Mucosa of descending colon (tissue), 3 donors: ENCODE measurements around the gene CYP2F1. TPM values are rescaled to one million over a fixed set of nuclear protein-coding genes. Genes with fewer than 3 reads are reported as not detected.

ENCODE experiments used
- ATAC-seq: fragments of 200-7000 bp; cut with Tn5 transposase; one replicate; pipeline ENCODE4 v1.9.1; 2020; ENCODE audit warnings: mild to moderate bottlenecking, moderate library complexity
- DNase-seq, 3 donors: peaks; one replicate each; pipeline ENCODE4 v3.0.0-alpha.2; 2020
- H3K36me3 ChIP-seq: fragments of 200-600 bp; one replicate; pipeline ENCODE4 v1.8.0; 2021; ENCODE audit warnings: low read depth, mild to moderate bottlenecking
- H3K4me1 ChIP-seq: fragments of 200-600 bp; one replicate; pipeline ENCODE4 v1.8.0; 2021; ENCODE audit warnings: low read depth, mild to moderate bottlenecking
- H3K4me3 ChIP-seq: fragments of 200-600 bp; one replicate; pipeline ENCODE4 v1.8.0; 2021; ENCODE audit warnings: mild to moderate bottlenecking
- H3K9me3 ChIP-seq: fragments of 200-600 bp; one replicate; pipeline ENCODE4 v1.8.0; 2021; ENCODE audit warnings: mild to moderate bottlenecking
- CTCF ChIP-seq: fragments of 200-600 bp; IDR thresholded peaks from one replicate; pipeline ENCODE4 v1.8.0; 2022; ENCODE audit warnings: antibody characterized with exemption, mild to moderate bottlenecking
- intact Hi-C, 2 donors: fragments of 100-400 bp; cut with DNase I in 1 of 2; cut with micrococcal nuclease in 1 of 2; formaldehyde crosslinking; loops; one replicate each; pipeline versions ENCODE4 v1.11.0 to v1.11.1; 2022; cut with DNase I, micrococcal nuclease
- total RNA-seq, 3 donors: library from RNA; stranded (reverse); fragmentation: NEBNext Ultra II Directional in 2 of 3; extraction: Animal tissue kit (Norgen Biotek cat#: 25700) in 2 of 3; gene quantifications; one replicate each; pipeline versions ENCODE4 v1.2.1 to v1.2.4, GENCODE V29; 2021 to 2023
- donor health status: DM: no; HTN: no; CAD: no; lungs with moderate emphysema.
- donor health status: DM: no; HTN: no; CAD: no.
- donor health status: DM: no; HTN: yes; CAD: no.

Gene CYP2F1
- total RNA-seq, 3 donors from 2014 or later = not detected

DNA sequence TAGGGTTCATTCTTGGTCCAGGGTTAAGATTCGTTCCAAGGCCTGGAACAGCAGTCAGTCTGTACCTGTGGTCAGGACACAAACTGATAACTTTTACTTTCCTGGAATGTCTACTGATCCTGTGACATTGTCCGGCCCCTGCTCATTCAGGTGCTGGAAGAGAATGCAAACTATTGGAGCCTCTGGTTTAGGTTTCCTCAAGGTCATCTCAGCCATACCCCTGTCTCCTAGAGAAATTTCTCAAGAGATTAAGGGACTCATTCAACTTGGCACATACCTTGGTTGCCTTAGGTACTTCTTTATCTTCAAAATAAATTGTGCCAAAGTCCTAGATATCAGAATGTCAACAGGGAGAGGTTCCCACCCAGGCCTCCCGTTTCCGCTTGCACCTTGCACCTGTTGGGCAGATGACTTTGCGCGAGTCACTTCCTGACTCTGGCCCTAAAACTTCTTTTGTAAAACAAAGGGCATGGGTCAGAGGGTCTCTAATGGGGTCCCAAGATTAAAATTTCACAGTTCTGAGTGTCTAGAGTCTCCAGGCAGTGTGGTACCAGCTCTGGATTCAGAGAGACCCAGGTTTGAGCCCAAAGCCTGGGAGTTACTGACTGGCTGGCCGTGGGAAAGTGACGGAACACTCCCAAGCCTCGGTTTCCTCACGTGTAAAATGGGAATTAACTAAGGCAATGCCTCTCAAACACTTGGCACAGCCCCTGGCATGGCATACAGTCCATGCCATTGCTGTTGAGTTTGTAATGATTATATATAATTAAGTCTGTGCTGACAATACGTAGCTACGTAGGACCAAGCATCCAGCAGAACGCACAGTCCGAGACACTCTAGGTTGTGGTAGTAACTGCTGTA, 52.9 kb downstream of the CYP2F1 start:
- Histone ChIP-seq H3K4me1 (peaks cover 19% of the 10 kb centered on the region), H3K9me3 (no peaks in the 10 kb centered on the region), H3K4me3 (no peak overlapping the region), H3K36me3 (no peaks in the 10 kb centered on the region)
- ATAC-seq (peak; percentile 92), DNase-seq (peak; percentile 83 to 87 (median 85))
- TF ChIP-seq CTCF = no peak
- intact Hi-C loops = no loop called here

GRCh38 chr19:41172297-41173164, 58.3 kb downstream of the CYP2F1 start:
- H3K4me3 ChIP-seq = no peak overlapping the region
- DNase-seq (peak; percentile 48 to 62 (median 59)), ATAC-seq (peak; percentile 64)
- H3K4me1 ChIP-seq = peaks cover 17% of the 10 kb centered on the region
- intact Hi-C loops = no loop called here
- H3K36me3 ChIP-seq = no peaks in the 10 kb centered on the region
- TF ChIP-seq CTCF = no peak
- H3K9me3 ChIP-seq = no peaks in the 10 kb centered on the region

GRCh38 chr19:41174297-41174928, 60.2 kb downstream of the CYP2F1 start:
- no peaks in the 10 kb centered on the region for H3K9me3 ChIP-seq
- intact Hi-C loops = no loop called here
- peak; percentile 76 to 87 (median 83) for DNase-seq
- no peak for TF ChIP-seq CTCF
- peak; percentile 82 for ATAC-seq
- no peak overlapping the region for H3K4me3 ChIP-seq
- peaks cover 17% of the 10 kb centered on the region for H3K4me1 ChIP-seq
- no peaks in the 10 kb centered on the region for H3K36me3 ChIP-seq

GRCh38 chr19:41175801-41176777, 61.9 kb downstream of the CYP2F1 start:
- intact Hi-C loops = no loop called here
- TF ChIP-seq CTCF = no peak
- DNase-seq (peak; percentile 58 to 84 (median 68)), ATAC-seq (peak; percentile 72)
- H3K4me1 ChIP-seq = peaks cover 17% of the 10 kb centered on the region
- no peaks in the 10 kb centered on the region for H3K36me3 ChIP-seq
- H3K4me3 ChIP-seq = no peak overlapping the region
- no peaks in the 10 kb centered on the region for H3K9me3 ChIP-seq

Other genes with a start within 250 kb of the CYP2F1 start
- gene CYP2A7, start 232.2 kb upstream of the CYP2F1 start, total RNA-seq = not detected
- gene CYP2B6, start 123.2 kb upstream of the CYP2F1 start, total RNA-seq = 10 to 100 TPM in 1 of 3 donors, 1 to 10 TPM in 2; 3.7 to 11.4 (median 6.0) TPM
- not detected for gene CYP2A13, start 26.0 kb upstream of the CYP2F1 start, total RNA-seq
- gene CYP2S1, start 78.8 kb downstream of the CYP2F1 start, total RNA-seq = 10 to 100 TPM in 2 of 3 donors, 1 to 10 TPM in 1; 9.1 to 45.4 (median 41.2) TPM
- gene AXL, start 104.8 kb downstream of the CYP2F1 start, total RNA-seq = 10 to 100 TPM in 2 of 3 donors, 1 to 10 TPM in 1; 7.3 to 93.6 (median 19.3) TPM
- gene HNRNPUL1, start 149.9 kb downstream of the CYP2F1 start, total RNA-seq = 100 to 1,000 TPM; 155 to 234 (median 190) TPM
- gene CCDC97, start 195.7 kb downstream of the CYP2F1 start, total RNA-seq = 10 to 100 TPM; 26.2 to 29.6 (median 27.0) TPM
- 10 to 100 TPM in 2 of 3 donors, 1 to 10 TPM in 1; 8.2 to 39.6 (median 21.8) TPM for gene TGFB1, start 239.5 kb downstream of the CYP2F1 start, total RNA-seq
- 10 to 100 TPM in 1 of 3 donors, 1 to 10 TPM in 2; 7.0 to 11.3 (median 9.1) TPM for gene B9D2, start 249.7 kb downstream of the CYP2F1 start, total RNA-seq